Measurements from ENCODE around the gene TSPEAR.

DNA sequence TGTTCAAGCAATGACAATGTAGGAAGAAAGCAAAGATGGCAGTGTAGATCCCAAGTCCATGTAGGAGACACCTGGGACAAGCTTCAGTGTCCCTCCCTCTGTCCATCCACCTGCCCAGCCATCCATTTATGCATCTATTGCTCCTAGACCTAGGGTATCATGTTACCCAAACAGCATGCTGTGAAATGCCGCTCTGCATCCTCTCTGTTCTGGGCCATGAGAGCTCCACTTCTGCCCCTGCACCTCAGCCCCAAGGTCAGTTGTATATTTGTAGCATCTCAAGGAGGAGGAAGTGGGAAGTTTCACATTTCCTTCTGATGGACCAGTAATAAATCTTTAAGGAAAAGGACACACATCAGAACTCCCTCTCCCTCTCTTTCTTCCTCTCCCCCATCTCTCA, 27.9 kb upstream of the TSPEAR start:
- no peak for TF ChIP-seq STAT5B (CRISPR knock-in tag; IDR thresholded peaks at IDR 0.05)
- no peak for TF ChIP-seq POLR2A (IDR thresholded peaks at IDR 0.05; ENCODE audit: insufficient read depth in 1 of 2, low read depth in 2 of 2, low read length in 2 of 2)
- no peak for TF ChIP-seq ARNTL (CRISPR knock-in tag; IDR thresholded peaks at IDR 0.05)
- TF ChIP-seq TBP (CRISPR knock-in tag; IDR thresholded peaks at IDR 0.05), result no peak
